HG03439 (cell line): ENCODE measurements around the gene ABCA1.
"Not testable (repeated sequence)": the region's sequence is repeated elsewhere in the genome, so short reads cannot be mapped to it uniquely, and the experiment has no call there.

ENCODE experiments used
- ATAC-seq: cut with Tn5 transposase; IDR thresholded peaks from one replicate; pipeline ENCODE4 v1.9.1; 2021; ENCODE audit warnings: mild to moderate bottlenecking, moderate library complexity; ENCODE audit not compliant: unreplicated experiment

The ABCA1 gene

GRCh38 chr9:104927912-104928740, at the start of gene ABCA1:
ABCA1 (minus strand) TSS chr9:104928155; CDS start chr9:104903679, 24,476 bp downstream.
- ATAC-seq = no peak

- no peak for ATAC-seq
Measured at GRCh38 chr9:104977580-104977979, 49.6 kb upstream of the ABCA1 start.

DNA sequence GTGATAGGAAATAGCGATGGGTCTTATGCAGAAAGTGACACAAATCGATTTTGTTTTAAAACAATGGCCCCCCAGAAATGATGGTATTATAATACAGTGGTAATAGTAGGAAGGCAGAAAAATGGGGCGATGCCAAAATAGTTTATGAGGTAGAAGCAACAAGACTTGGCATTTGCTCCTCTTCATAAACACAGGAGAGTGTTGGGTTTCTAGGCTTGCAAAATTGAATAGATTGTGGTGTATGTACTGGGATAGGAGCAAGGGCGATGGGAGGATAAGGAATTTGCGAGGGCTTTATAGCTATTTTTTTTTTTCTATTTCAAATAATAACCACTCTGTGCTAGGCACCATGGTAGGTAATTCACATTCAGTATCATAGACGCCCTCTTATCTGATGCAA, 49.2 kb upstream of the ABCA1 start:
- no peak for ATAC-seq

- not testable (repeated sequence) for ATAC-seq
Measured at GRCh38 chr9:104975966-104976595, 48.1 kb upstream of the ABCA1 start.

- ATAC-seq = no peak
Measured at GRCh38 chr9:104974053-104974962, 46.4 kb upstream of the ABCA1 start.

- no peak for ATAC-seq
Measured at GRCh38 chr9:104972242-104972866, 44.4 kb upstream of the ABCA1 start.

DNA sequence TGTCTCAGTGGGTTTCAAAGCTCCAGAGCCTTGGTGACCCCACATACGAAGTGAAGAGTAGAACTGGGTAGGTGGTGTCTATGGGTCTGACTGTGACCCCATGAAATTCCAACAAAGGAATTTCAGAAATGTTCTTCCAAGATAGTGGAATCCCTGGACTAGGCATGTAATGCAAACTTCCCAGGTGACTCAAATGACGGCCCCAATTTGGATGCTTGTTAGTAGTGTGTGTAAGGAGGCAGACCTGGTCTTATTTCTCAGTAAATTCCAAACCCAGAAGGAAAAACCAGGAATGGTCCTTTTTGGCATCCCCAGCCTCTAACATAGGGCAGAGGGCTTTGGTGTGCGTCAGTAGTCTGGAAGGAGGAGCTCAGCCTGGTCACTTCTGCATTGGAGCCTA, 43.6 kb upstream of the ABCA1 start:
- ATAC-seq = no peak

GRCh38 chr9:104970271-104970987, 42.5 kb upstream of the ABCA1 start:
- ATAC-seq = no peak

- ATAC-seq = no peak
Measured at GRCh38 chr9:104969116-104969515, 41.2 kb upstream of the ABCA1 start.

DNA sequence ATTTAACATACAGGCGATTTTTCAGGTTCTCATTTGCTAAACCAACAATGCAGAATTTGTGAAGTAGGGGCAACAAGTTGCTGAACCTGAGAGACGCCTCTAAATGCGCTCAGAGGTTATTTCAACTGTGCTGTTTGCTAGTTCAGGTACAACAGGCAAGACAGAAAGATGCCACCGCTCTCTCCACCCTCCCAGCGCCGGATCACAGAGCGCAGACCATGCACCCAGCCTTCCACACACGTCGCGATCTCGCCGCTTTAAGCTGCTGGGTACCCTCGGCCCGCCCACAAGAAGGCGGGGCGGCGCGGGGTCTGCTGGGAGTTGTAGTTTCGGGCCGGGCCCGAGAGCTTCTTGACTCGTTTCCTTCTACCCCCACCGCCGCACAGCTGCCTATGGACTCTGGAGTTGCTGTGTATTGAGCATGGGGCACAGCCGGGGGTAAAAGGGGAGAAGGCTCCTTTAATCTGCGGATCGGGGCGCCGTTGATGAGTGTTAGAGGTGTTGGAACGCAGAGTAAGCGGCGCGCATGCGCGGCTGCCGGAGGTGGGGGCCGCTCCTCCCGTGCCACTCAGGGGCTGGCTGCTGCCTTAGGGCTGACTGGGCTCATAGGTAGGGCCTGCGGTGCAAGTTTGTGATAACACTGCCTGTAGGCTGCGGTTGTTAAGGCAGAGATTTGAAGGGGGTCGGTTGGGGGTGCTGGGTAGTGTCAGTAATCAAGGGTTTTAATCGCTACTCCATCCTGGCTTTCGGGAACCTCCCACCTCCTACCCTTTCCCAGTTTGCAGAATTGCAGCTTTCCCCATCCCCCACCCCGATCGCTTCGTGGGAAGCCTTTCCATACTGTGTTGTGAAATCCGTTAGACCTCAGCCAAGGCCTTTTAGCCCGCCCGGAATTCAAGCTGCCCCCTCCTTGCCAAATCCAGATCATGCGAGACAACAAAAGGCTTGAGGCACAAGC, 40.3 kb upstream of the ABCA1 start:
- peak; percentile 100 for ATAC-seq

DNA sequence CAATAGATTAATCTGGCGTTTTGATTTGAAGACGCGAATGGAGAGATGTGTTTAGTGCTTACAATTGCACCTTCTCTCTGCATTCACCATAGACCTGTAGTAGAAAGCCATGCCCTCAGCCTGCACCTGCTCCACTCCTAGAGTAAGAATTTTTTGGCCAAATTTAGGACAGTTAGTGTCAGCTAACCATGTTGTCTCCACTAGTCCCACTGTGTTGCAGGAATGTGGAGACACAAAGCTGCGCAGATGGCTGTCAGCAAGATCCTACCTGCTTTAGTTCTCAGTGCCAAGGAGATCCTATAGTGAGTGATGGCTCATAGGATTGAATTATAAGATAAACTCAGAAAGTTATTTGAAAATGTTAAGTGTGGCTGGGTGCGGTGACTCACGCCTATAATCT, 35.1 kb upstream of the ABCA1 start:
- no peak for ATAC-seq

DNA sequence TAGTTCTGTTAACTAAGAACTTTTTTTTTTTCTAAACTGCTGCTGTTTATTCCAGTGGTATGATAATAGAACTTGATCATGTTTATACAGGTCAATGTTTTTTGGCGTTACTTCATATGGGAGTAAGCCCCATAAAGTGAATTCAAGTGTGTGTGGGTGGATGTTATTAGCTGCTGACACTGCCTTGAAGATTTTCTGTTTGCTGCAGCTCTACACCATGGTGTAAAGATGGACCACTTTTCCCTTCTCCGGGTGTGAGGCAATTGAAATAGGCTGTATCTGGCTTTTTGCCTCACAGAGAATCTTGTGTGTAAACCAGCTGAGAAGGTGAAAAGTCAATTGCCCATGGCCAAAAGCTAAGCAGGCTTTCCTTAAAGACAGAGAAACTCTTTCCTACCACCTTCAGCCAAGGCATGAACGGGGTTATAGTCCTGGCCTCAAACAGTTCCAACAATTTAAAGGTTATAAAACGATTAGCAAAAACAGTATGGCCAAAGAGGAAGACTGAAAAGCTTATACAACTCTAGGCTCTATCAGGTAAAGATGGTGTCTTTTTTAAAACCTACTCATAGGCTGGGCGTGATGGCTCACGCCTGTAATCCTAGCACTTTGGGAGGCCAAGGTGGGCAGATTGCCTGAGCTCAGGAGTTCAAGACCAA, 33.9 kb upstream of the ABCA1 start:
- no peak for ATAC-seq

- ATAC-seq = peak; percentile 96
Measured at GRCh38 chr9:104961238-104961637, 33.3 kb upstream of the ABCA1 start.

DNA sequence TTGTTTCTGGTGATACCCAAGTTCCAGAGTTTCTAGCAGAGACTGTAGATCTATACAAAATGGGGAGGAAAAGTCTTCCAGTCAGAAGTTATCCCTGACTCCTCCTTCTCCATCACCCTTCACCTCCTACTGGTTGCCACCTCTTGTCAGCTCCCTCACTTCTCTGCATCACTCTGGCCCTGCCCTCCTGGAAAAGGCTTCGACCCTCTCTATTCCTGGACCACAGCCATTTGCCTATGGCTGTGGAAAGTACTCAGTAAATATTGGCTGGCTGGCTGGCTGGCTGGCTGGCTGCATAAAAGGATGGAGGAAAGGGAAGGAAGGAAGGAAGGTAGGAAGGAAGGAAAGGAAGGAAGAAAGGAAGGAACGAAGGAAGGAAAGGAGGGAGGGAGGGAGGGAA, 32.7 kb upstream of the ABCA1 start:
- ATAC-seq = no peak

GRCh38 chr9:104958751-104959150, 30.8 kb upstream of the ABCA1 start:
- ATAC-seq = no peak

DNA sequence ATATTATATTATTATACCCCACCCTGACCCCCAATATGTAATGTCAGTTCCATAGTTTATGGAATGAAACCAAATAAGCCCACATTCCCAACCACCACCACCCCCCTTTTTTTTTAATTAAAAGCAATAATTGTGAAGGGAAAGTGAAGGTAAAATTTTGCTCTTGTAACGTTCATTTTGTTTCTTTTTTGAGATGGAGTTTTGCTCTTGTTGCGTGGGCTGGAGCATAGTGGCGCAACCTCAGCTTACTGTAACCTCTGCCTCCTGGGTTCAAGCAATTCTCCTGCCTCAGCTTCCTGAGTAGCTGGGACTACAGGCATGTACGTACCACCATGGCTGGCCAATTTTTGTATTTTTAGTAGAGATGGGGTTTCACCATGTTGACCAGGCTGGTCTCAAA, 30.1 kb upstream of the ABCA1 start:
- ATAC-seq = not testable (repeated sequence)

GRCh38 chr9:104951487-104951886, 23.5 kb upstream of the ABCA1 start:
- no peak for ATAC-seq

GRCh38 chr9:104950838-104951237, 22.9 kb upstream of the ABCA1 start:
- no peak for ATAC-seq

DNA sequence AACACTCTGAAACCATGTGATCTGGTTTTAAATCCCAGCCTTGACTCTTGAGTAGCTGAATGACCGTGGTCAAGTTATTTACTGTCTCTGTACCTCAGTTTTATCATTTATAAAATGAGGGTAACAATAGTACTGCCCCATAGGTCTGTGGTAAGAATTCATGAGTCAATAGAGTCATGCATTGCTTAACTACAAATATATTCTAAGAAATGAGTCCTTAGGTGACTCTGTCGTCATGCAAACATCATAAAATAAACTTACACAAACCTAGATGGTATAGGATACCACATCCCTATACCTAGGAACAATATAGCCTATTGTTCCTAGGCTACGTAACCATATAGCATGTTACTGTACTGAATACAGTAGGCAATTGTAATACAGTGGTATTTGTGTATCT, 20.3 kb upstream of the ABCA1 start:
- ATAC-seq = no peak
